Muscle of back (tissue), 11 donors: ENCODE results near the gene DUSP1. TPM values are rescaled to one million over a fixed set of nuclear protein-coding genes. Genes with fewer than 3 reads are reported as not detected.

Experiments used
- DNase-seq, 3 donors: peaks; one replicate each; pipeline versions ENCODE4 v3.0.0 to v3.0.0-alpha.2; 2013
- polyA plus RNA-seq, 10 donors: library from polyadenylated mRNA; unstranded; fragments of 120-200 nt; gene quantifications; one replicate each; pipeline ENCODE4 v1.2.1, GENCODE V29; 2013; ENCODE audit not compliant: insufficient read length in 10 of 10

DUSP1 gene
- polyA plus RNA-seq, 10 donors: 37.5 to 170 (median 102) TPM

DNA sequence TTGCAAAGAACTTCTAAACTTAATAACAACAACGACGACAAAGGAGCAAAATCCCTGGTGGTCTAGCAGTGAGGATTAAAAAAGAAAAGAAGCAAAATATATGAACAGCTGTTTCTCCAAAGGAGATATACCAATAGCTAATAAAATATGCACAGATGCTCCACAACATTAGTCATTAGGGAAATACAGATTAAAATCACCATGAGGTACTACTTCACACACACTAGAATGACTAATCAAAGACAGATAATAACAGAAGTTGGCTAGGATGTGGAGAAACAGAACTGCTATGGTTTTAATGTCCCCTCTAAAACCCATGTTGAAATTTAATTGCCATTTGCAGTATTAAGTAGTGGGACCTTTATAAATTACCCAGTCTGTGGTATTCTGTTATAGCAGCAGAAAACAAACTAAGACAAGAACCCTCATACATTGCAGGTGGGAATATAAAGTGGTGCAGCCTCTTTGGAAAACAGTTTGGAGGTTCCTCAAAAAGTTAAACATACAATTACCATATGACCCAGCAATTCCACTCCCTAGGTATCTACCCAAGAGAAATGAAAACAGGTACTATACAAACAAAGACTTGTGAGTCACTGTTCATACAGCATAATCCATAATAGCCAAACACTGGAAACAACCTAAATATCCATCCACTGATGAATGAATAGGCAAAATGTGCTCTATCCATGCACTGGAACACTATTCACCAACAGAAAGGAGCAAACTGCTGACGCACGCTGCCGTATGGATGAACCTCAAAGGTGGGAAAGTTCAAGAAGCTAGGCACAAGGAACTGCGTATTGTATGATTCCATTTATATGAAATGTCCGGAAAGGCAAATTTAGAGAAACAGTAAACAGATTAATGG, 11.4 kb upstream of the DUSP1 start:
- no peak for DNase-seq

DNA sequence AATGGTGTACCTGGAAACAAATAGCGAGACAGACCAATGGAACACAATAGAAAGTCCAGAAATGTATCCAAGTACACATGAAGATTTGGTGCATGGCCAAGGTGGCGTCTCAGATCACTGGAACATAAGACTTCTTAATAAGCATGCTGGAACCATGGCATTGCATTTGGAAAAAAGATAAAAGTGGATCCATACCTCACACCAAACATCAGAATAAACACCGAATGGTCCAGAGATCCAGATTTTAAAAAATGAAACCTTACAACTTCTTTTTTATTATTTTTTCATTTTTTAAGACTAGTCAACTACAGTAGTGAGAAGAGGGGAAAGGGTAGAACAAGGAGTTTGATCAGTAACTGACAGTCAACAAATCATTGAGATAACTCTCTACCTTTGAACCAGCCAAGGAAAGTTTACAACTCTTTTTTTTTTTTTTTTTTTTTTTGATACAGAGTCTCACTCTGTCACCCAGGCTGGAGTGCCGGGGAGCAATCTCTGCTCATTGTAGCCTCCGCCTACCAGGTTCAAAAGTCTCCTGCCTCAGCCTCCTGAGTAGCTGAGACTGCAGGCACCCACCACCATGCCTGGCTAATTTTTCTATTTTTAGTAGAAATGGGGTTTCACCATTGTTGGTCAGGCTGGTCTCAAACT, 8.8 kb upstream of the DUSP1 start:
- DNase-seq: no peak

DNA sequence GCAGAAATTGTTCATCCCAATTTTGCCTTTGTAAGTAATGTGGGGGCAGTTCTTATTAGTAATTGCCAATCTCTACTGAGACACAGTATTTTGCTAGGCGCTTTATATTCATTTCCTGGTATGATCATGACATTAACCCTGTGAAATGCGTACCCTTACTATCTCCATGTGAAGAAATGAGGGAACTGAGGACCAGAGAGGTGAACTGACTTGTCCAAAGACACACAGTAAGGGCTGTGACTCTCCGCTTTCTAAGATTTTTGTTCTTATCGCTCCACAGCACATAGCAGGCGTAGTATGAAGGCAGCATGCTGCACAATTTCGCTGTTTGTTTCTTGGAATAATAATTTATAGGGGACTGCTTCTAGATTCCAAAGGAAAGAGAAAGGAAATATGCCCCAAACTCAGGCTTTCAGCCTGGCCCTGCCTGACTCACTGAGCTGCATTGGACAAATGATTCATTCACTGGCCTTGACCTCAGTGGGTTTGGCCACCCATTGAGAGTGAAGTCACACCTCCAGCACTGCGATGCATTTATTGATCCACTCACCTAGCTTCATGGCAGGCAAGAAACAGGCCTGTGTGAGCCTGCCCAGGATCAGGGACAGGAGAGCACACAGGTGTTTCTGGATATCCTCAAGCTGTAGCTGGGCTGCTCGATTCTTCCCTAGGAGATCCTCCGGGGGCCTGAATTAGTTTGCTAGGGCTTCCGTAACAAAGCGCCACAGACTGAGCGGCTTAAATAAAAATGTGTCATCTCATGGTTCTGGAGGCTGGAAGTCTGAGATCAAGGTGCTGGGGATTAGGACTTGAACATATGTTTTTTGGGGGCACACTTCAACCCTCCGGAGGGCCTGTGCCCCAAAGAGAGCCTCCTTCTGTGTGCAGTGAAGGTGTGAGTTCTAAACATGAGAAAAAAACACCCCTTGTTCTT, 7.2 kb upstream of the DUSP1 start:
- no peak for DNase-seq

DNA sequence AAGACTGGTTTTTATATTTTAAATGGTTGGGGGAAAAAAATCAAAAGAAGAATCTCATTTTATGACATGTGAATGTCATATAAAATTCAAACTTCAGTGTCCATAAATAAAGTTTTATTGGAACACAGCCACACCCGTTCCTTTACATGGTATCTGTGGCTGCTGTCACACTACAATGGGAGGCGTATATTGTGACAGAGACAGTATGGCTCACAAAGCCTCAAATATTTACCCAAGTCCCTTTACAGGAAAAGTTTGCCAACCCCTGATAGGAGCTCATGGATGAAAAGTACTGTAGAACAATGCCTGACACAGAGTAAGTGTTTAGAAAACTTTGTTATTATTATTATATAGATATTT, 5.2 kb upstream of the DUSP1 start:
- no peak for DNase-seq

DNA sequence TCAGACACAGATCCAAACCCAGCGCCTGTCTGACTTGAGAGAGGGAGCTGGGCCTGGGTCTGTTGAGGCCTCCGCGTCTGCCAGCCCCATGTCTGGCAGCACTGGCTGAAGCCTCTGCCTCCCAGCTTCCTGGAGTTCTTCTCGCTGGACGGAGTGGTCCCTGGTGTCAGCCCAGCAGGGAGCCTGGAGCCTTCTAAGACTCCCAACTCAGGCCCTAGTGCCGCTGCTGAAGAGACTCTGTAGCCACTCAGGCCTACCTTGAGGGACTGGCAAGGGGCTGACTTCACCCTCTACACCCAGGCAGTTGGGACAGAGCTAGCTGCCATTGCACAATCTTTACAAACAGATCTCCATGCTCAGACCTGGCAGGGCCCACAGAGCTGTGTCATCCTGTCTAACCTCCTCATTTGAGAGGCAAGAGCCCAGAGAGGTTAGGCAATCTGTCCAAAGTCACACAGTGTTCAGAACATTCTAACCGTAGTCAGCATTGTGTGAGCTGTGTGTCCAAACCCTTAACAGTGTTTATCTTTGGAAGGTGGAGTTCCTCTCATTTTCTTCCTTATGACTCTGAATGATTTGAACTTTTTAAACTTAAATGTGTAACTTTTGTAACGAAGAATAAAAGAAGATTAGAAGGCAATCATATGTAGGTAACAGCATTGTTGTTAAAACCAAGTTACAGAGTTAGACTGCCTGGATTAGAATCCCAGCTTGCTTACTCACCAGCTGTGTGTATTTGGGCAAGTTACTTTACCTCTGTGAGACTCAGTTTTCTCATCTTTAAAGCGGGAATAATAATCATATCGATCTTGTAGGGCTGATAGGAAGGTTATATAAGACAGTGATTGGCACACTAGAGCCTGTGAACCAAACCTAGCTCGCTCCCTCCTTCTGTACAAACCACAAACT, 4.6 kb upstream of the DUSP1 start:
- DNase-seq: no peak

DNA sequence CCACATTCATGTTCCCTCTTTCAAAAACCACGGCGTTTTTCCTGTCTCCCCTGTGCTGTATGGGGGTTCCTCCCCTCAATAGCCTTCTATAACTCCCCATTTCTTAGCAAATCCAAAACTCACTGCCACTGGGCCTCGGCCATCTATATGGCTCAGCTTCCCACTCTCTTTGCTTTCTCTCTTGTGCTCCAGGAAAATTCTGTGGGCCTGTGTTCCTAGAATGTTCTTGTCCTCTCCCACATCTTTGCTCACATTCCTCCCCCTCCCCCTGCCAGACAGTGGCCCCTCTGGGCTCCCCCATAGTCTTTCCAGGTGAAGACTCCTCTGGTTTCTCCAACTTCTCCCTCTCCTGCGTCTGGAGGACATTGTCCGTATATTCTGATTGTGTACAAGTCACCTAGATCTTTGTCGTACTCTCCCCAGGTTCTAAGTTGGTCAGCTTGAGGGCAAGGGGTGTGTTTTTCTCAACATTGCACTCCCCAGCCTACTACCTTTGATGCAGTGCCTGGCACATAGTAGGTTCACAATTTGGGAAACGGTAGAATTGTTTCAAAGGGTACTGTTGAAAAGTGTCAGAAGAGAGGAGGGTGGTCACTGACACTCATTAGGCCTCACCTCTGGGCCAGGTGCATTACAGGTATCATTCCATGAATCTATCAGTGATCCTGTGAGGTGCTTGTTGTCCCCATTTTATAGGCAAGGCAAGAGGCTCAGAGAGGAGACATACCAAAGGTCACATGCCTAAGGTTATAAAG, 3.7 kb upstream of the DUSP1 start:
- no peak for DNase-seq

DNA sequence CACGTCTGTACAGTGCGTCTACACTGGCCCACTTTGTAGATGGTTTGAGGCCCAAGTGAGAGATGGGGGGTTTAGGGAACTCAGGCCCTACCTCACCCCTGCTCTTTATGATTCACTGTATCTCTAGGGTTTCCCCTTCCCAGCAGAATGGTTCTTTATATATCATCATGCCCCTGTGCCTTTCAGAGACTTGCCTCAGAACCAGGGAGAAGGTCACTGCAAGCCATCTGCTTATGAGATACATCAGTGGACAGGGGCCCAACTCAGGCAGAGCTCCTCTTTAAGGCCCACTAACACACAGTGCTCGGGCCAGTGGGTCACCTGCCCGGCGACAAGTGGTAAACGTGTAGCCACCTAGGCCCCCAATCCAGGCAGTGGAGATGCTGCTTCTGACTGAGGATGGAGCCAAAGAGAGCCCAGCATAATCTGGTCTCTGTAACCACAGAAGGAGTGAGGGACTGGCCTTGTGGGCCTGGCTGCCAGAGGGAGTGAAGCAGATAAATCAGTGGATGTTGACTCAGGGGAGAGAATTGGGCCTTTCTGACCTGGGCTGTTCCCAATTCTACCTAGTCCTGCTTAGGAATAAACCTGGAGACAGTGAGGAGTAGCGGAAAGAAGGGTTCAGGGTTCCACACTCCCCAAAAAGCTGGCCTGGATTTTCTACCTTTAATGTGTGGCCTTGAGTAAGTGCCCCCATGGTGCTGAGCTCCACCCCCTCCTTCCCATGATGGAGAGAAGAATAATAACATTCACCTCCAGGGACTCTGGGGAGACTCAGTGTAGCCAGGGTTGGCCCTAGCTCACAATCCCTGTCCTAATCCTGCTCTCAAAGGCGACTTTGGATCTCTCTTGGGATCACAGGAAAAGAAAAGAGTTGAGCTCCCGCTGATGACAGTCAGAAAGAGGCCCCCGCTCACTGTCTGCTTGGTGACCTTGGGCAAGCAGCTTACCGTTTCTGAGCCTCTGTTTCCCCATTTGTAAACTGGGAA, 2.8 kb upstream of the DUSP1 start:
- DNase-seq: no peak

DNA sequence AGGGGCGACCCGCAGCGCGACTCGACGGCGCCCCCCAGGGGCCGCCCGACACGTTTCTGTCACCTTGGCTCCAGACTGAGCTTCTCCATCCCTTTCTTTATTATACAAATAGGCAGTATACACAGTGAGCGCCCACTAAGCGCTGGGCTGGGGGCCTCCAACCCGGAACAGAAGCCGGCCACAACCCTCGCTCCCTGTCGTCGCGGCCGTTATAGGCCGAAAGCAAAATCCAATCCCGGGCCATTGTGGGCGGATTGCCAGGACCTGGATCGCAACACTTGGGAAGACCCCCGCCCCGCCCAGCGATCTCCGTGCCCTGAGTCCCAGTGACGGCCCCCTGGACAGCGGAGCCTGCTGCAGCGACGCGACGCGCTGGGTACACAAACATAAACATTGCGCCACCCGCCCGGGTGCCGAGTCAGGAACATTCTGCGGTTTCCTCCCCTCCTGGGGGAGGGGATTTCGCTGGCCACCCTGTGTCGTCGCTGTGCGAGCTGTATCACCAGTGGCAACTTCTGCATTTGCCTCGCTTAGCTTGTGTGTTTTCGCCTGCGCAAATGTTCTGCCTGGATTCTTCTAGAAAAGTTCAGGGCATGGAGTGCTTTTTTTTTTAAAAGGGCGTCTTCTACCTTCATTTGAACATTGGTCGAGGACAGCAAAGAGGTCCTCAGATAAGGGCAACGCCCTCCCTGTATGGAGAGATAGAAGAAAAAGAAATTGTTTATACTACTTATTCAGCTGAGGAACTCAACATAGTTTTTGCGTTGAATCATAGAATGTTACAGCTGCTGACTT, 1.3 kb upstream of the DUSP1 start:
- DNase-seq: peak; percentile 89 to 95 (median 91)

DNA sequence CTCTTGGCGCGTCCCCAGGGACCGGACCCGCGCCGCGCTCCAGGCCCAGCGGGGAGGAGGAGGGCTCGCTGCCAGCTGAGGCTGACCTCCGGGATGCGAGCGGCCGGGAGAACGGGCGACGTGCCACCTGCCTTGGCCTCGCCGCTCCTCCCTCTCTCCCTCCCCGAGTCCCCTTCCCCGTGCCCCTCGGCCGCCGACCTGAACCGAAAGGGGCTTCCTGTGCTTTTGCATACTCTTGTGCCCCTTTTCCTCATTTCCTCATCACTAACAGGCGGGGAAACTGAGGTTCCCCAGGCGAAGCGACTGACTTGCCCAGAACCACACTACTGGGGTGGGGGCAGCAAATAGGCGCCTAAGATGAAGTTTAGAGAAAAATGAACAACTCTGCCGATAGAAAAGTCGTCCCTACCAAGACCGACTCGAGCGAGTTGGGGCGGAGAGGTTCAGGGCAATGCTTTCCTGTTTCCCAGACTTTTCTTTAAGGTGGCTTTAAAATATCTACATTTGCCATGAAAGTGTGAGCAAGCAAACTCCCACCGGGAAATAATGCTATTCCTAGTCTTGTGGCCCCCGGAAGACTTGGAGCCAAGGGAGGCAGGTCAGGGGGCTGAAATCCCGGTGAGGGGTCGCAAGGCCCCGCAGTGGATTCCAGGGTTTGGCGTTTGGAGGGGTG, 580 bp upstream of the DUSP1 start:
- DNase-seq: peak in 1 of 3 donors; percentile 69

DNA sequence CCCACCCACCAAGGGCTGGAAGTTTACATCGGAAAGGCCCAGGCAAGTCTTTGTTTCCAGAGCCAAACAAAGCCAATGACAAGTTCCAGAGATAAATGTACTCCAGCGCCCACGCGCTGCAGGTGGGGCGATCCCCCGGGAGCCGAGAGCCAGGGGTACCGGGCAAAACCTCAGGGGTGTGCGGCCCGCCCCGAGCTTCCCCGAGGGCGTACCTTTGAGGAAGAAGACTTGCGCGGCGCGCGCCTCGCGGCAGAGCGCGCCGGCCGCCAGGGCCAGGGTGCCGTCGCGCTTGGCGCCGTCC, 671 bp downstream of the DUSP1 start:
- DNase-seq: no peak

DNA sequence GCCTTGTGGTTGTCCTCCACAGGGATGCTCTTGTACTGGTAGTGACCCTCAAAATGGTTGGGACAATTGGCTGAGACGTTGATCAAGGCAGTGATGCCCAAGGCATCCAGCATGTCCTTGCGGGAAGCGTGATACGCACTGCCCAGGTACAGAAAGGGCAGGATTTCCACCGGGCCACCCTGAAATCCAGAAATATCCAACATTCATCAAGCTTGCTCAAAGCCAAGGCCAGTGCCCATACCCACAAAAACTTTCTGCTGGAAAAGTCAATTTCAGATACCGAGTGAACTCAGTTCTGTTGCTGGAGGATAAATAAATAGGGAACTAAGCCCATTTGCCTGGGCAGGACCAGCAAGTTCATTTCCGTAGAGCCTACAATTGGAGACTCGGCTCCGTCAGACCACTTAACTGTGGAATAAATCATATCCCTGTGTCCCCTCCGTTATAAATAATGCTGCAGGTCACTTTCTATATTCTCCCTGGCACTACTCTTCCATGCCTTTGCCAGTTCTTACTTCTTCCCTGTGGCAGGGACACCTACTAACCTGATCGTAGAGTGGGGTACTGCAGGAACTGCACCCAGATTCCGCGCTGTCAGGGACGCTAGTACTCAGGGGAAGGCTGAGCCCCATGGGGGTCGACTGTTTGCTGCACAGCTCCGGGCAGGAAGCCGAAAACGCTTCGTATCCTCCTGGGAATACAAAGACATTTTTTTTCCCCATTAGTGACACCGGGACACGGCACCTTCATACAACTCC, 1.2 kb downstream of the DUSP1 start:
- peak in 1 of 3 donors; percentile 50 for DNase-seq

DNA sequence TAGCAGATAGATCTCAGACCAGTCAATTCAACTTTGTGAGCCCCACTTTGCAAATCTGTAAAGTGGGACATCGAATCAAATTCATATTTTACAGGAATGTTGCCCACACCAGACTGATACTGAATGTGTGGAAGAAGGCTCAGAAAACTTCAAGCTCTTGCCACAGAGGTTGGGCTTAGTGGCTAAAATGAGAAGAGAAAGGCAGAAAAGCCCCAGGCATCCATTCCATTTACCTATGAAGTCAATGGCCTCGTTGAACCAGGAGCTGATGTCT, 1.7 kb downstream of the DUSP1 start:
- no peak for DNase-seq

DNA sequence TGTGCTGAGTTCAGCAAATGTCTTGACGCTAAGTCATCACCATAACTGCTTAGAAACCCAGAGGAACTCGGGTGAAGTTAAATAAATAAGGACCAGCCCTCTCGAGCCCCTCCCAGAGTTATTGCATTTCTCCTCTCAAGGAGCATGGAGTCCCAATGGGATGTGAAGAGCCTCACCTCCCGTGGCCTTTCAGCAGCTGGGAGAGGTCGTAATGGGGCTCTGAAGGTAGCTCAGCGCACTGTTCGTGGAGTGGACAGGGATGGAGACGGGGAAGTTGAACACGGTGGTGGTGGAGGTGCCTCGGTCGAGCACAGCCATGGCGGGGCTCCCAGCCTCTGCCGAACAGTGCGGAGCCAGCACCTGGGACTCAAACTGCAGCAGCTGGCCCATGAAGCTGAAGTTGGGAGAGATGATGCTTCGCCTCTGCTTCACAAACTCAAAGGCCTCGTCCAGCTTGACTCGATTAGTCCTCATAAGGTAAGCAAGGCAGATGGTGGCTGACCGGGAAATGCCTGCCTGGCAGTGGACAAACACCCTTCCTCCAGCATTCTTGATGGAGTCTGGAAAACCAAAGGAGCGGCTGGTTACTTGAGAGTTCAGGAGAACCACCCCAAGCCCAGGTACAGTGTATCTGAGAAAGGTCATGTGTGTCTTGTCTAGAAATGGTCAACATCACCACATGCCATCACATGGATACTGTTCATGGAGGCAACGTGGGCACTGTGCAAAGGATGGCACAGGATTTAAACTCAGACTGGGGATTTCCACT, 2.2 kb downstream of the DUSP1 start:
- no peak for DNase-seq

DNA sequence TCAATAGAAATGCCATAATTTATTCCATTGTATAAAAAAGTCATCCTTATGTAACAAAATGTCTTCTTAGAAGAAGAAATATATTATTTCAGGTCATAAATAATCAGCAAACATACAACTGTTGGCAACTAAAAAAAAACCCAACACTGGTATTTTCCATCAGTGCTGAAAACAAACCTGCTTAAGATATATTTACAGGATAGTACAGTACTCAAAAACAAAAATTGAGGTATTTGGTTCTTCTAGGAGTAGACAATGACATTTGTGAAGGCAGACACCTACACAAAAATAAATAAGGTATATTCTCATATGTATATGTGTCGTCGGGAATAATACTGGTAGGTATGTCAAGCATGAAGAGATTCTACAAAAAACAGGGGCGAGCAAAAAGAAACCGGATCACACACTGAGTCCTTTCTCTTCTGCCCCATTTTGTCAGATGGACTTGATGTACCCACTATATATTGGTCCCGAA, 2.9 kb downstream of the DUSP1 start:
- no peak for DNase-seq

DNA sequence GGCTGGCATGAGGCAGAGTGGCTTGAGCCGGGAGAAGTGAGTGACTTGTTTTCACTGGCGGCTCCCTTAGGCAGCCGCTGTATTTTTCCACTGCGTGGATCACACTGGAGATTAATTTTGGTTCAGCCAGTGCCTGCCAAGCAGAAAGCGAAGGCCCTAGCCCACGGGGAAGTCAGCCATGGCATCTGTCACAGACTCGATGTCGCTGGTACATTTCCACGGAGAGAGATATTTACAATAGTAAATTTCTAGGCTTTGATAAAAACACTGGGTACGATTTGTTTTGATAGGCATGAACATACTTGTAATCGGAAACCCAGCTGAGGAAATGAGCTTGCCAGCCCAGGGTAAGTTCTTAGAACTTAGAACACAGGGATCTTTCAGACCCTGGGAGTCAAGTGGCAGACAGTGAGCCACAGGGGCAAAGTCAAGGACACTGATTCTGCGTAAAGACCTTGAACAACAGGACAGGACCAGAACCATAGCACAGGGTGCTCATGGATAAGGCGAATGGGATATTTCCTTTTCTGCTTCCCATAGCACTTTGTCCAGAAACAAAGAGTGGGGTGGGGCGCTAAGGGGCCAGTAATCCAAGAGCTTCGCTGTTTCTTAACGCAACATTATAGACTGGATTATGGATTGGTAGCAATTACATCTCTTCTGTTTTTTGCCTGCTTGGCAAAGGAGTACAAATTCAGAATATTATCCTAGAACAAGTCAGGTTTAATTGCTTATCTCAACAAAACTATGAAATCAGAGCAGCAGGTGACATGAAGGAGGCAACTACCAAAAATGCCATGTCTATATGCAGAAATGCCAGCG, 4.5 kb downstream of the DUSP1 start:
- peak in 2 of 3 donors; percentile 79 to 85 for DNase-seq
